ENCODE data around the gene USP2.

GRCh38 chr11:119382101-119382500 is 611 bp upstream of the USP2 start:
- TF ChIP-seq CTCF (IDR thresholded peaks at IDR 0.05; ENCODE audit: low read depth, low read length), result no peak
- no peak for TF ChIP-seq POLR2A (IDR thresholded peaks at IDR 0.05; ENCODE audit: extremely low read depth, insufficient read length)

Measured in NB4 (cell line).